GM19238 (cell line): ENCODE results near the gene SLC38A1.

Source experiments
- DNase-seq: peaks from one replicate; pipeline ENCODE4 v3.0.0; 2011; ENCODE audit warnings: low spot score; ENCODE audit not compliant: insufficient read length

Gene SLC38A1

DNA sequence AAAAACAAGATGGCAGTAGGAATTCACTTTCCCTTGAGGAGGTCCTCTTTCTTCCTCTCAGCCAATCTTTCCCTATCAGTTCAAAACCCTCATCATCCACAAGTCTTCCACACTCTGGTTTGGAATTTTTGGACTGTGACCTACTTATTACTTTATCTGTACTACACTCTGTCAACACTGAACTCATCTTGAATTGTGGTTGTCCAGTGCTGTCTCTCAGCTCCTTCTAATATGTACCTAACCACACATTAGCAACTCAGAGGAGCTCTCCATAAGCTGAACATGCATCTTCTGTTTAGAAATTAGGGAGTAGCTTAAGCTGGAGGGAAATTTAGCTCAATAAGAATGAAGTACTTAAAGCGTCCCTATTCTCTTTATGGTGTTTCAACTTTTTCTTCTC, 34.8 kb downstream of the SLC38A1 start:
- DNase-seq, result no peak

DNA sequence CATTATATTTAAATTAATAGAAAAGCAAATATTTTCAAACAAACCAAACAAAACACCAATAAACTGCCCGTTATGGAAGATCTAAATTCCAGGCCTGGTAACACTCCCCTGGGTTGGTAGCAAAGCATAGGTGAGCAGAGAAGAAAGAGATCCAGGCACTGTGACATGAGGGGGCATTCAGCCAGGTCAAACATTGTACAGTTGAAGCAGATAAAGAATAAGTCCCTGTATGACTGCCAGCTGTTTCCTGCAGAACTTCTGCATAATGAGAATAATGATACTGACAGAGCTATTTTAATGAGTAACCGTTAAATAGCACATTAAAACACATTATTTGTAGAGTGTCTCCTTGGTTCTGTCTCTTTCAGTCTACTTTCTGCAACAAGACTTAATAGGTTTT, 35.4 kb downstream of the SLC38A1 start:
- no peak for DNase-seq

DNA sequence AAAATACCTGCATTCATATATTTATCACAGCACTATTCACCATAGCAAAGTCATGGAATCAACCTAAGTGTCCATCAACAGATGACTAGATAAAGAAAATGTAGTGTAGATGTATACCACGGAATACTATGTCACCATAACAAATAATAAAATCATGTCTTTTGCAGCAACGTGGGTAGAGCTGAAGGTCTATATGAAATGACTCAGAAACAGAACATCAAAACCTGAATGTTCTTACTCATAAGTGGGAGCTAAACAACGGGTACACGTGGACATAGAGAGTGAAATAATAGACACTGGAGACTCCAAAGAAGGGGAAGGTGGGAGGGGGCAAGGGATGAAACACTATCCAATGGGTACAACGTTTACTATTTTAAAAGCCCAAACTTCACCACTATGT, 37.9 kb downstream of the SLC38A1 start:
- no peak for DNase-seq

DNA sequence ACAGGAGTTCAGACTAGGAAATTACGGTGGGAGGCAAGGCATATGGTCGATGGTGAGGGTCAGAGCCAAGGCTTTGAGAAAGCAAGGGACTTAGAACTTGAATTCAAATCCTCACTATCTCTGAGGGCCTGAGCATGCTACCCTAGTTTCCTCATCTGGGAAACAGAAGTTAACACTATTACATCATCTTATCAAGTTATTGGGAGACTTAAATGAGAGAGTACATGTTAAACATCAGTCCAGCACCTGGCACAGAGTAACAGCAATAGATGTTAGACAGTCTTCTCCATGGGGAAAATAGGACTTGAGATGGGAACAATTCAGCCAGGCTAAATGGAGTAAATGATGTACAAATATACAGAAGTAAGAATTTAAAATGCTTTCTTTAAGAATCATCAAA, 38.5 kb downstream of the SLC38A1 start:
- DNase-seq, result no peak

DNA sequence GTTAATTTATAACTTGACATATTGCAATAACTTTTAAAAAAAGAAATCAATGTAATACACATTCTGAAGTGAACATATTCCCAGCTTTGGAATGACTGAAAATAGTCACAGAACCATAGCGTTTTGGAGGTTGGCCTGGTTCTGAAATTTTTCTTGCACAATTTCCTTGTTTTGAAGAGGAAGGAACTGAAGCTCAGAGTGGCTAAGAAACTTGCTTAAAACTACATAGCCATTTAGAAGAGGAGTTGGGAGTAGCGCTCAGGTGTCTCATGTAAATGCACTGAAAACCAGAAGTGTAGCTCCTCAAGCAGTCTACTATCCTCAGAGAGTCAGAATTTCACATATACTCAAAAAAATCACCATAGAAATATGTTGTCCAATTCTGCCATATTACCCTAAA, 41.2 kb downstream of the SLC38A1 start:
- DNase-seq, result no peak

DNA sequence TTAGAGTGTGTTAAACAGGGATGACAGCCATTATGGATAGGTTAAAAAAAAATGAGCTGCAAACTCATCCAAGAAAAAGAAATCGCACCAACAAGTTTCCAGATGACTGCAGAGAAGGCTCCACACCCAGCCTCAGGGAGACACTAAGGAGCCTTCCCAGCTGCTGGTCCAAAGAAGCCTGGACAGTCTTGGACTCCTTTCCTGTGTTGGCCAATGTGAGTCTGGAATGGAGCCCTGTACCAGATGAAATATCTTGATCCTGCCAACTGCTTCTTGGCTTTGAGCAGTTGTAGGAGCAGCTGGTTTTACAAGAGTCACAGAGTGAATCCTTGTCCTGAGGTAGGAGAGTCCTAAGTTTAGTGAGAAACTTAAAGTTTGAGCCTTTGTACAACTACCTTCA, 44.5 kb downstream of the SLC38A1 start:
- no peak for DNase-seq

DNA sequence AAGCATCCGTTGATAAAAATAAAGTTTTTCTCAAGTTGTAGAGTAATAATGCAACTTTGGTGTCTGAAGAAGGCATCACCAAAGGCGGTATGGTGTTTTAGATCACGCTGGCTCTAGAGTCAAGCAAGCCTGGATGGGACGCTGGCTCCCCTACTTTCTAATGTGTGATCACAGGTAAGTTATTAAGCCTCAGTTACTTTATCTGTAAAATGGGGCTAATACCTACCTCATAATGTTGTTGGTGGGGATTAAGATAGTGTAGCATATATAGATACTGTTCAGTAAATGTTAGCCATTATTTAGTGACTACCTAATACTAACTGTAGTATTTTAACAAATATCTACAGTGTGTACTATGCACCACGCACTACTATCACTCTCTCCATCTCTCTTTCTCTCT, 45.8 kb downstream of the SLC38A1 start:
- no peak for DNase-seq

DNA sequence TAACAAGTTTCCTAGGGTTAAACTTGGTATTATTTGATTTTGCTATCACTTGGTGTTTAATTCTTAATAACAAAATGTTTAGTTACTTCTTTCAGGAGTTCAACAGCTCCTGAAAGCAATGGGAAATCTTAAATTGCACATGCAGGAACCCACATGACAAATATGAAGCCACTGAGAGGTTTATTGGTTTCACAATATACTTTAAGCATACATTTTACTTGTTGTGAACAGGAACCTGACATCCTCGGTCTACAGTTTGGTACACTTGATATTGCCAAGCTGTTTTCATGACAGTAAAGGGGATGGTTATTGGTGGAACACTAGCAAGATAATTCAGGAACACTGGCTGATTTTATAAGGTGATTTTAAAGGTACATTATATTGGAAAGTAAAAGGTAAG, 46.2 kb downstream of the SLC38A1 start:
- DNase-seq, result no peak

DNA sequence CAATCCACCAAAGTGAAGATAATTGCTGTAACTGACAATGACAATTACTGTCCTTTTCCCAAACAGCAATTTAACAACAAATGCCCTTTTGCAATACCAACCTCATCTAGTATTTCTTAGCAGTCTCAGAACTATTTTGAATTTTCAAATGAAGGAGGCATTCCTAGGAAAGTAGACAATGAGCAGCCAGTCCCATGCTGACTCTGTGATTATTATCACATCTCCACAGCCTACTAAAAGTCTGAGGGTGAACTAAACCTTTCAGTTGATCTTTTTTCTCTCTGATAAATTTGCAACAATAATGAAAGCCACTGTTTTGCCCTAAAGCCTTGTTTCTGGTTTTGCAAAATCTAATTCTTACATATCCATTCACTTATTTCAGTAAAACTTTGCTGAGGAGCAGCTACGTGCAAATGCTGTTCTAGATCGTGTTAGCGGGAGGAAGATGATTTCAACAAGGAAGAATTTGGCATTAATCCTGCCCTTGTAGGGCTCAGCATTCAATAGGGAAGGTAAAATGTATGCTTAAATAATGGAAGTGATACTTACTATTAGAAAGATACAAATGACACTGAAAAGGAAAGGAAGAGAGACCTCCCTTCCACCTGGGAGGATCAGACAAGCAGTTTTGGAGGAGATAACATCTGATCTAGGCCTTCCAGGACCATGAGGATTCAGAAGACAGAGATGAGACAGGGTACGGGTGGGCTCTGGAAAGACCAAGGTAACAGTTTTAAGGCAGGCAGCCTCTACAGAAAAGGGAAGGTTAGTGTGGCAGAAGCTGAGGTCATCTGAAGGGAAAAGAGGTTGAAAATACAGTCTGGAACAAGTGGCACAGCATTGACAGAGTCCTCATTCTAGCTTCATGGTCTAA, 47.4 kb downstream of the SLC38A1 start:
- no peak for DNase-seq

DNA sequence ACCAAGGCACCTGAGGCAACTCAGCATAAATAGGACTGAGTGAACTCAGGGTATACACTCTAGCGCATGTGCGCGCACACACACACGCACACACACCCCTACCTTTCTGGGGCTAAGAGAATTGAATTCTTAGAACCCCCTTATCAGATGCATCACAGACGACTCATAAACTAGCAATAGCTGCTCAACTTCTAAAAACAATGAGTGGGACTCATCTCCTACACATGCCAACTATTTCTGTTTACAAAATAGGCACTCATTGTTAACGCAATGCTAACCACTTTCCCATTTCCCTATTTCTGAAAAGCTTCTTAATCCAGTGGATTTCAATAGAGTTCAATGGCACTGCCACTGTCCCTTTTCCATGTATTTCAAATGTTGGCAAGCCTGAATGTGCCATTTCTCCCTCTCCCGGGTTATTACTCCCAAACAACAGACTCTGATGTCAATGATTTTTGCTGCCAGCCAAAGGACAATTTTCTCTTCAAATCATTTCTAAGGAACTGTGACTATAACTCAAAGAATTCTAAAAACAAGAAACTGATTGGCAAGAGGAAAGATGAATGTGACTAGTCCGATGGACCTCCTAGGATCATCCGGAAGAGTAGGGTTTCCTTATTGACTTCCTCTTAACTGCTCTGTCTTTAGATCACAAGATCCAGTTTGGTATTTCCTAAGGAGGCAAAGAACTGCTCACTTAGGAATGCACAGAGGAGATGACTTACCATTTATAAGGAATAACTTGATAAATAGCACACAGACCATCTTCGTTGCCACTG, 48.8 kb downstream of the SLC38A1 start:
- DNase-seq, result no peak

DNA sequence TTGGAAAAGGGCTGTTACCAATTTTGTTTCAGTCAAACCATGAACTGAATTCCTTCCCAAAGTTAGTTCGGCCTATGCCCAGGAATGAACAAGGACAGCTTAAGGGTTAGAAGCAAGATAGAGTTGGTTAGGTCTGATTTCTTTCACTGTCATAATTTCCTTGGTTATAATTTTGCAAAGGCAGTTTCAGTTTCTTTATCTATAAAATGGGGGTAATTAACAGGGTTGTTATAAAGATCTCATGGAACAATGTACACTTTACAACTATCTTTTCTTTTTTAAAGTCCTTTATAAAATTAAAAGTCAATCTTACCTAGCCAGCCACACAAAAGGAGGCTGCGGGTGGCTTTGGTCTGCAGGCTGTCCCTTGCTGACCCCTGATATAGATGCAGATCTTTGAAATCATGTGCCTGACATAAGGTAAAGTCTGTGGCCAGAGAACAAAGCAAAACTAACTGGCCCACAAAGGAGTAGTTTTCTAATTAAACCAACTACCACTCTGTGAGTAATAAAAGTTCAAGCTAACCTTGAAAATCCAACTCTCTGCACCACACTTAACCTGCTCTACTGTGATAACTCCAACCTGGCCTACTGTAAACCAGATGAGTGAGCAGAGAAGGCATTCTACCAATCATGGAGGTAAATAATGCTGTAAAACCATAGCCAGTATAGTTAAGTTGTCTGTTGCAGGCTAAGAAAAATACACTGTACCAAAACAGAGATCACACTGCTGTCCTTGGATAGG, 49.5 kb downstream of the SLC38A1 start:
- DNase-seq, result no peak

DNA sequence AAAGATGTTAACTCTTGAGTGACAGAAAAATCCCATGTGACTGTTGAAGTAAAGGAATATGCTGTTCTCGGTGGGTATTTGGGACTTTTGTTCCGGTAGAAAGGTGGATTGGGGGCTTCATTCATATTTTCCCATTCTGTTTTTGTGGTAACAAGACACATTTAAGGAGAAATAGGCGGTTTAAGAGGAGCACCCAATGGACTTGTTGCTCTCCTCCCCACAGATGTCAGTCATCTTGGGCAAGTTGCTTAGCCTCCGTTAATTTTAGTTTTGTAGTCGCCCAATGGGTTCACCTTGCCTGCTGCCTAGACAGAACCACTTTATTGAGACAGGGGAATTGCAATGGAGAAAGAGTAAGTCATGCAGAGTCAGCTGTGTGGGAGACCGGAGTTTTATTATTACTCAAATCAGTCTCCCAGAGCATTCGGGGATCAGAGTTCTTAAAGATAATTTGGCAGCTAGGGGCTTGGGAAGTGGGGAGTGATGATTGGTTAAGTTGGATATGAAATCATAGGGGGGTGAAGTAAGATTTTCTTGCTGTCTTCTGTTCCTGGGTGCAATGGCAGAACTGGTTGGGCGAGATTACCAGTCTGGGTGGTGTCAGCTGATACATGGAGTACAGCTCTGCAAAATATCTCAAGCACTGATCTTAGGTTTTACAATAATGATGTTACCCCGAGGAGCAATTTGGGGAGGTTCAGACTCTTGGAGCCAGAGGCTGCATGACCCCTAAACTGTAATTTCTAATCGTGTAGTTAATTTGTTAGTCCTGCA, 50.3 kb downstream of the SLC38A1 start:
- no peak for DNase-seq

DNA sequence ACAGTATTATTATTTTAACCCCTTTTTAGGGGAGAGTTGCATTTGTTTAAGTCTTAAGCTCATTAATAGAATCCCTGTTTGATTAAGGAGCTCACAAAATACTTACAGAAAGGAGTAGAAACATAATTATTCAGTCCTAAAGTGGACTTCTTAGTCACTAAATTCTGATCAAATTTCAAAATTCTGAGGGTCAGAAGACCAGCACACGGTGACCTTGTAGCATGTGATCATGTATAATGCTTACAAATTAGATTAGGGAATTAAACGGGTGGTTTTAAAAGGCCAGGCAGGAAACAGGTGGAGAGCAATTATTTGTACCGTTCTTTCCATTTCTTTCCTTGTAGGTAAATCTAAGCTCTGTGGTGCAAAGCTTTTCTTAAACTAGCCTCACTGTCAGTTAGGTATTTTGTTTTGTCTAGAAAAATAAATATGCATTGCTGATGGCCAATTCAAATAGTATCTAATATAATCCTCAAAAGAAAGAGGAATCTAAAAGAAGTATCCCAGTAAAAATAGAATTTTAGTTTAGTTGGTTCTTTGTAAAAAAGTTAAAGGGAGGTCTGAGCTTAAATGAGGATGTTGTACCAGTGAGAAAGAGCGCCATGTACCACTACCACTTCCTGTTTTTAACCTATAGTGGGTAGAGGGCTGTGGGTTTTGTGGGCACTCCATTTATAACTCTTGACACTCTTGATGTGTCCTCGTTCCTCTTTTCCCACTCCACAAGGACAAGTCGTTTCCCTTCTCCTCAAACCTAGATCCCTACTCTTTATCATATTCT, 51.1 kb downstream of the SLC38A1 start:
- no peak for DNase-seq

DNA sequence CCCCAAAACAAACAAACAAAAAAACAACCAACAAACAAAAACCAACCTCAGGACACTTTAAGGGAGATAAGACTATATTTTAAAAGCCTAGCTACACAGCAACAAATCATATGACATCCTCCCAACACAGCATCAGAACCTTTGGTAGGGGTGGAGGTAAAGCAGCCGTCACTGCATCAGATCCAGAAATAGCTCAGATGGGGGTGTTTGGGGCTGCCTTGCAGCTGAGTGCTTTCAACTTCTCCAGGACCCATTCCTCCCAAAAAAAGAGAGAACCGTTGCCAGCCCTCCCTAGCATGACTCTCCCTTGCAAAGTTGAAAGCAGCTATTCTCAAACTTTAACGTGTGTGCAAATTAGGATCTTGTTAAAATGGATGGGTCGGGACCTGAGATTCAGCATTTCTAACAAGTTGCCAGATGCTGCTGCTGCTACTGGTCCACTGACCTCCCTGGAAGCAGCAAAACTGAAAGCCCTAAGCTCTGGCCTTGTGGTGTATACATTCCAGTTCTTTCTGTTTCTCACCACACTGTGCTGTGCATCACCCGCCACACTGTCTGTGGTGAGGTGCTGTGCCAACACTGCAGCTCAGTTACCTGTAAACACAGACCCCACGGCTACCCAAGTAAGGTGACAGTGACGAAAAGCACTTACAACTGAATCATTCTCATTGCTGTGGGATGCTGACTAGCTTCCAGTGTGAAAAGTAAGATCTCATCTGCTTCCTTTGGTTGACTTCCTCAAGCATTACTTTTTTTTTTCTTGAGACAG, 54.0 kb downstream of the SLC38A1 start:
- peak; percentile 5 for DNase-seq

DNA sequence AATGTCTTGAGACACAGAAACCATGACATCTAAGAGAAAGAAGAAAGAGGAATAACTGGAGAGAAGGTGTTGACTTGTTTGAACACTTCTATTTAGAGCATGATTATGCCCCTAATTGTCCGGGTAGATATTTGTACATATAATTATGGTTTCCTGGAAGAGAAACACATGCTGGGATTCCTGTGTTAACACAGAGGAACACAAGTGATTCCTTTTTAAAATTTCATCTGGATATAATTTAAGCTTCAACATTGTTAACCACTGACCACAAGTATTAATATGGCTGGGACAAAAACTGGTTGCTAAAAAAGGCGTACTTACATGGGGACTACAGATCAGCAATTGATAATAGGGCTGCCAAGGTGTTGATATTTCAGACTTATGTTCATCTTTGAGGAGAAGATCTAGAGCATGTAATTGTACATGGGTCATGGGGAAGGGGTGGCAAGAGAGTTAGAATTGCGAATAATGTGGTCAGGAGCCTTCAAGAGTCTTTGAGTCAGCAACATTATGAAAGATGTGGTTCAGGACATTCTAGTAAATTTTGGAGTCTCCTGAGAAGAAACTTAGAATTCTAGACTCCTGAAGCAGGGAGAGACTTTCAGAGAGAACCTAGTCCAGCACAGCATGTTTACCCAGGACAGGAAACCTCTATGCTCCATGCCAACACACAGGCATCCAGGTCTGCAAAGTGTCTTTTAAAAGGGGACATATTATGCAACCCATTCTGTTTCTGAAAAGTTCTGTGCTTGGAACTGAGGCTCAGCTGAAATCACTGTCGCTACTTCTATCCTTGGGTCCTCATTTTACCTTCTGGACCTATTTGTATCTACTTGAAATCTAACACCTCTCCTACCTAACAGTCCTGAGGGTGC, 56.5 kb downstream of the SLC38A1 start:
- no peak for DNase-seq

DNA sequence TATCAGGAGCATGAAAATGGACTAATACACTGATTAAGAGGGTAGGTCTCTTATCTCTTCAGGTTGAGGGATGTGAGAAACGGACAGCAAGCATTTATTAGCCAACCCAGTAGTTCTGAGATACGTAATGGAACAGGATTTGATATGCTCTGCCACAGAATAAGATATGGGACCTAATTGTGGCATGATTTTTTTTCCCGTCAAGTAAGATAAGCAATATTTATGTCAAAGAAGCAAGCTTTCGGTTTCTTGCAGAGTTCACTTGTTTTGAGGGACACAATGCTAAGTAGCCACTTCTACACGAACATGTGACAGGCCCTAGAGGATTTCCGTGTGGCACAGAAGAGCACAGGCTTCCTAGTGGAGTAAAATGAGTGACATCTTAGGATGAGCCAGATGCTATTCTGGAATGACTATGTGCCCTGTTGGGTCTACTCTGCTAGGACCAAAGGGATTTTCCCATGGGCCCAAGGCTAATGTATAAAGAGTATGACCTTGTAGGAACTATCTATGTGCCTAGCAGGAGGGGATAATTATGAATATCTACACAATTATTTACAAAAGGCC, 57.9 kb downstream of the SLC38A1 start:
- no peak for DNase-seq

DNA sequence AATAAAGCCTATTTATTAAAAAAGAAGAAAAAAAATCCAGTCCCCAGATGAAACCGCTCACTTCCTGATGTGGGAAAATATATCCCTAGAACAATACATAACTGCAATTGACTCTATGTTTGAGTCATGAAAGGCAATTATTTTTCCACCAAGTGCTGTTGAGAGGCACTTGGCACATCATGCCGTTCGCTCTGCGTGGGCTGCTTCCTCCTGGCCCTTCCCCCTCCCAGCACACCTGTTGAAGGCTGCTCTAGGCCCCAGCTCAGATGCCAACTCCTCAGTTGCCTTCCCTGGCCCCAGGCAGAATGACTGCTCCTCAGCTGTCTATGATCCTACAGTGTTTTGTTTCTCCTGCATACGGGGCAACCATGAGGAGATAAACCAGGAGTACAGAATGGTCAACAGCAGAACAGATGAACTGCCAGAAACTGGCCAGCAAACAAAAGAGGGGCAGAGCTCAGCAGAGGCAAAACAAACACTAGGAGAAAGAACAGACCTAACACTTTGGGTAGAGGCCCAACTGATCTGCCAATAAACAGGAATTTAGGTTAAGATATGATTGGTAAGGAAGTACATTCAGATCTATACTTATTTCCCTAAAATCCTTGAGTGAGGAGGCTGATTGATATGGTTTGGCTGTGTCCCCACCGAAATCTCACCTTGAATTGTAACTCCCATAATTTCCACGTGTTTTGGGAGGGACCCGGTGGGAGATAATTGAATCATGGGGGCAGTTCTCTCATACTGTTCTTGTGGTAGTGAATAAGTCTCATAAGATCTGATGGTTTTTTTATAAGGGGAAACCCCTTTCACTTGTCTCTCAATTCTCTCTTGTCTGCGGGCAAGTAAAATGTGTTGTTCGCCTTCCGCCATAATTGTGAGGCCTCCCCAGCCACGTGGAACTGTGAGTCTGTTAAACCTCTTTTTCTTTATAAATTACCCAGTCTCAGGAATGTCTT, 58.6 kb downstream of the SLC38A1 start:
- no peak for DNase-seq
